Measurements from ENCODE around the gene TMC2.

- no peak for TF ChIP-seq EZH2phosphoT487 (IDR thresholded peaks at IDR 0.05)
- TF ChIP-seq CTCF (IDR thresholded peaks at IDR 0.05): no peak
- TF ChIP-seq EZH2 (IDR thresholded peaks at IDR 0.05): no peak
Measured at GRCh38 chr20:2654384-2654822, 118.0 kb downstream of the TMC2 start.

Data from neural progenitor cell (in vitro differentiated cells).